HepG2 (cell line): ENCODE results near the gene LHX3. TPM values are rescaled to one million over a fixed set of nuclear protein-coding genes. Genes with fewer than 3 reads are reported as not detected.

ENCODE experiments used
- ARID3A ChIP-seq: IDR thresholded peaks from 2 replicates; pipeline ENCODE4 v1.6.1; 2012; ENCODE audit warnings: low read depth, low read length, improper control_type of control experiment
- ARNT2 ChIP-seq: sonication (generic); formaldehyde crosslinking; IDR thresholded peaks from 2 replicates; pipeline ENCODE4 v1.8.0; 2022; ENCODE audit warnings: mild to moderate bottlenecking, low read depth, missing genetic modification reagents, moderate library complexity
- BORCS8-MEF2B ChIP-seq: sonication (generic); formaldehyde crosslinking; IDR thresholded peaks from 2 replicates; pipeline ENCODE4 v1.8.0; 2022; ENCODE audit warnings: mild to moderate bottlenecking, missing genetic modification reagents
- EED ChIP-seq: sonication (generic); formaldehyde crosslinking; IDR thresholded peaks from 2 replicates; pipeline ENCODE4 v1.5.0; 2020; ENCODE audit warnings: mild to moderate bottlenecking, missing genetic modification reagents
- ISL2 ChIP-seq: sonication (generic); formaldehyde crosslinking; IDR thresholded peaks from 2 replicates; pipeline ENCODE4 v1.5.0; 2020; ENCODE audit warnings: missing genetic modification reagents
- JUN ChIP-seq: sonication (generic); formaldehyde crosslinking; IDR thresholded peaks from 2 replicates; pipeline ENCODE4 v1.4.0; 2020; ENCODE audit warnings: mild to moderate bottlenecking, missing genetic modification reagents
- JUND ChIP-seq: sonication (generic); formaldehyde crosslinking; IDR thresholded peaks from 2 replicates; pipeline ENCODE4 v1.8.0; 2022; ENCODE audit warnings: mild to moderate bottlenecking, missing genetic modification reagents
- KDM3A ChIP-seq: IDR thresholded peaks from 2 replicates; pipeline ENCODE4 v1.6.1; 2018; ENCODE audit warnings: low read depth, missing compliant biosample characterization
- MIER3 ChIP-seq: IDR thresholded peaks from 2 replicates; pipeline ENCODE4 v1.6.1; 2016; ENCODE audit warnings: missing compliant biosample characterization, borderline replicate concordance
- NKX3-1 ChIP-seq: sonication (generic); formaldehyde crosslinking; IDR thresholded peaks from 2 replicates; pipeline ENCODE4 v1.5.0; 2020; ENCODE audit warnings: missing genetic modification reagents
- PAX8 ChIP-seq: sonication (generic); formaldehyde crosslinking; IDR thresholded peaks from 2 replicates; pipeline ENCODE4 v1.8.0; 2022; ENCODE audit warnings: mild to moderate bottlenecking, missing genetic modification reagents, borderline replicate concordance
- POLR2A ChIP-seq, 2 experiments: IDR thresholded peaks; 2 replicates each; pipeline ENCODE4 v1.6.1; 2011; ENCODE audit warnings: low read depth in 2 of 2, low read length in 2 of 2, mild to moderate bottlenecking in 1 of 2, moderate library complexity in 1 of 2; ENCODE audit not compliant: insufficient read depth in 1 of 2
- POLR2G ChIP-seq: fragments of 200-400 bp; formaldehyde crosslinking; IDR thresholded peaks from 2 replicates; pipeline ENCODE4 v1.6.1; 2018; ENCODE audit warnings: mild to moderate bottlenecking, low read depth, low read length, moderate library complexity
- RARA ChIP-seq: IDR thresholded peaks from 2 replicates; pipeline ENCODE4 v1.6.1; 2016; ENCODE audit warnings: missing genetic modification reagents, missing compliant biosample characterization
- RBM39 ChIP-seq: fragments of 200-400 bp; formaldehyde crosslinking; IDR thresholded peaks from one replicate; pipeline ENCODE4 v1.6.1; 2018; ENCODE audit warnings: antibody characterized with exemption, mild to moderate bottlenecking, low read depth, low read length; ENCODE audit not compliant: poor library complexity, severe bottlenecking
- REL ChIP-seq: sonication (generic); formaldehyde crosslinking; conservative IDR thresholded peaks from 2 replicates; pipeline ENCODE4 v1.8.0; 2022; ENCODE audit warnings: mild to moderate bottlenecking, missing genetic modification reagents, moderate library complexity
- SRY ChIP-seq: sonication (generic); formaldehyde crosslinking; IDR thresholded peaks from 2 replicates; pipeline ENCODE4 v1.8.0; 2022; ENCODE audit warnings: mild to moderate bottlenecking, missing genetic modification reagents
- ZNF331 ChIP-seq: sonication (generic); formaldehyde crosslinking; IDR thresholded peaks from 2 replicates; pipeline ENCODE4 v1.4.0; 2020; ENCODE audit warnings: missing genetic modification reagents
- ZNF432 ChIP-seq: sonication (generic); formaldehyde crosslinking; IDR thresholded peaks from 2 replicates; pipeline ENCODE4 v1.5.0; 2020; ENCODE audit warnings: missing genetic modification reagents, mild to moderate bottlenecking, borderline replicate concordance
- ZNF556 ChIP-seq: sonication (generic); formaldehyde crosslinking; IDR thresholded peaks from 2 replicates; pipeline ENCODE4 v1.4.0; 2020; ENCODE audit warnings: mild to moderate bottlenecking, missing genetic modification reagents, borderline replicate concordance
- ZNF646 ChIP-seq: sonication (generic); formaldehyde crosslinking; IDR thresholded peaks from 2 replicates; pipeline ENCODE4 v1.9.0; 2021; ENCODE audit warnings: mild to moderate bottlenecking, missing genetic modification reagents
- polyA plus RNA-seq, 8 experiments: library from polyadenylated mRNA; depleted of rRNA in 3 of 8; stranded (reverse) in 7 of 8; unstranded in 1 of 8; fragments of >200 nt; fragmentation: Illumina TruSeq in 4 of 8; extraction: Trizol in 4 of 8; gene quantifications; 2 replicates each; pipeline versions ENCODE4 v1.2.1 to v1.2.3, GENCODE V29; 2011 to 2016; ENCODE audit warnings: low read depth in 4 of 8, missing spikeins in 1 of 8, mixed read lengths in 1 of 8; ENCODE audit not compliant: insufficient read depth in 1 of 8
- total RNA-seq, 5 experiments: library from RNA; depleted of rRNA; stranded (reverse); fragments of >200 nt; fragmentation: Illumina TruSeq; extraction: Trizol; gene quantifications; 2 replicates each; pipeline ENCODE4 v1.2.3, GENCODE V29; 2016; ENCODE audit warnings: low read depth in 1 of 5

LHX3 gene
- total and polyA plus RNA-seq, 2 of the 13 experiments (the other 11 are each of a cell fraction or from before 2014, with no cell fraction given), result not detected

- TF ChIP-seq ZNF646 (no peak), PAX8 (CRISPR knock-in tag) (no peak), EED (CRISPR knock-in tag) (0 out of 2 replicates have a peak, but pooled peaks have one; percentile 55), POLR2A (IDR thresholded peaks at IDR 0.05; ENCODE audit: insufficient read depth in 1 of 2, low read depth in 2 of 2, low read length in 2 of 2) (no peak), RARA (CRISPR knock-in tag) (peak; percentile 38), NKX3-1 (CRISPR knock-in tag) (peak; percentile 74; the same call in 1 of the 2 replicates), BORCS8-MEF2B (CRISPR knock-in tag) (no peak), KDM3A (CRISPR knock-in tag) (no peak), ZNF432 (CRISPR knock-in tag) (no peak), POLR2G (no peak; the same call in 1 of the 2 replicates), JUN (no peak), JUND (CRISPR knock-in tag) (no peak), ISL2 (CRISPR knock-in tag) (no peak), RBM39 (no peak), ARID3A (no peak), MIER3 (CRISPR knock-in tag) (no peak), REL (CRISPR knock-in tag) (0 out of 2 replicates have a peak, but pooled peaks have one; percentile 35), ZNF556 (no peak), SRY (CRISPR knock-in tag) (no peak), ARNT2 (CRISPR knock-in tag) (peak; percentile 63; the same call in 1 of the 2 replicates), ZNF331 (0 out of 2 replicates have a peak, but pooled peaks have one; percentile 21)
These were observed at the start of gene LHX3 (continued) for GRCh38 chr9:136204838-136205706.
